C1 segment of cervical spinal cord (tissue), 14 donors: ENCODE data around the gene IL6R.
A peak's percentile ranks its signal among the peaks of the same experiment; 100 is the strongest.

Source experiments
- DNase-seq, 14 donors: peaks; one replicate each; lab custom pipeline; 2025; lab: John Stamatoyannopoulos, UW

IL6R gene

GRCh38 chr1:154425172-154425571 lies 20.0 kb downstream of the IL6R start:
- no peak for DNase-seq

- peak in 1 of 14 donors; percentile 26 for DNase-seq
These were observed 22.3 kb downstream of the IL6R start for GRCh38 chr1:154427173-154428139.

GRCh38 chr1:154429118-154429517 lies 24.0 kb downstream of the IL6R start:
- peak in 10 of 14 donors; percentile 15 to 84 (median 38) for DNase-seq

- no peak for DNase-seq
These were observed 24.9 kb downstream of the IL6R start for GRCh38 chr1:154429841-154430611.

- DNase-seq, result no peak
These were observed 25.8 kb downstream of the IL6R start for GRCh38 chr1:154430903-154431302.

- peak in 1 of 14 donors; percentile 30 for DNase-seq
These were observed 26.6 kb downstream of the IL6R start for GRCh38 chr1:154431586-154432373.

GRCh38 chr1:154433161-154433764 lies 28.1 kb downstream of the IL6R start:
- peak in 1 of 14 donors; percentile 32 for DNase-seq

- peak in 7 of 14 donors; percentile 18 to 76 (median 39) for DNase-seq
These were observed 29.4 kb downstream of the IL6R start for GRCh38 chr1:154434346-154435085.

- no peak for DNase-seq
These were observed 30.6 kb downstream of the IL6R start for GRCh38 chr1:154435599-154436200.

- DNase-seq, result no peak
These were observed 31.3 kb downstream of the IL6R start for GRCh38 chr1:154436433-154436832.

- no peak for DNase-seq
These were observed 35.1 kb downstream of the IL6R start for GRCh38 chr1:154440036-154440804.

- DNase-seq, result no peak
These were observed 36.2 kb downstream of the IL6R start for GRCh38 chr1:154441241-154441888.

- no peak for DNase-seq
These were observed 37.0 kb downstream of the IL6R start for GRCh38 chr1:154442006-154442740.

GRCh38 chr1:154443274-154444013 lies 38.3 kb downstream of the IL6R start:
- no peak for DNase-seq

GRCh38 chr1:154445040-154445472 lies 39.9 kb downstream of the IL6R start:
- no peak for DNase-seq

- DNase-seq, result no peak
These were observed 41.1 kb downstream of the IL6R start for GRCh38 chr1:154446292-154446691.

- DNase-seq, result no peak
These were observed 41.6 kb downstream of the IL6R start for GRCh38 chr1:154446789-154447188.
